NCI-H146 (cell line): Measurements from ENCODE around the gene MYOCOS.
"Not testable (repeated sequence)": the region's sequence is repeated elsewhere in the genome, so short reads cannot be mapped to it uniquely, and the experiment has no call there.

Experiments
- DNase-seq: peaks from one replicate; lab custom pipeline; 2025; lab: John Stamatoyannopoulos, UW

The MYOCOS gene

GRCh38 chr1:171622152-171622462 lies at the start of gene MYOCOS:
Gene MYOCOS (plus strand): TSS chr1:171622243. CDS start chr1:171623884, 1,641 bp downstream.
- no peak for DNase-seq

GRCh38 chr1:171576144-171576543 lies 45.9 kb upstream of the MYOCOS start:
- no peak for DNase-seq

GRCh38 chr1:171581226-171581625 lies 40.8 kb upstream of the MYOCOS start:
- no peak for DNase-seq

- no peak for DNase-seq
Measured at GRCh38 chr1:171581766-171582165, 40.3 kb upstream of the MYOCOS start.

GRCh38 chr1:171582589-171582988 lies 39.5 kb upstream of the MYOCOS start:
- no peak for DNase-seq

GRCh38 chr1:171583591-171584201 lies 38.3 kb upstream of the MYOCOS start:
- no peak for DNase-seq

GRCh38 chr1:171585715-171586114 lies 36.3 kb upstream of the MYOCOS start:
- peak; percentile 6 for DNase-seq

- DNase-seq: no peak
Measured at GRCh38 chr1:171588230-171588629, 33.8 kb upstream of the MYOCOS start.

- no peak for DNase-seq
Measured at GRCh38 chr1:171590022-171590421, 32.0 kb upstream of the MYOCOS start.

GRCh38 chr1:171595324-171595723 lies 26.7 kb upstream of the MYOCOS start:
- no peak for DNase-seq

- DNase-seq: no peak
Measured at GRCh38 chr1:171596119-171596518, 25.9 kb upstream of the MYOCOS start.

- DNase-seq: no peak
Measured at GRCh38 chr1:171596705-171597104, 25.3 kb upstream of the MYOCOS start.

GRCh38 chr1:171597203-171597602 lies 24.8 kb upstream of the MYOCOS start:
- no peak for DNase-seq

GRCh38 chr1:171600310-171600709 lies 21.7 kb upstream of the MYOCOS start:
- not testable (repeated sequence) for DNase-seq

- no peak for DNase-seq
Measured at GRCh38 chr1:171600862-171601261, 21.2 kb upstream of the MYOCOS start.

GRCh38 chr1:171603042-171603441 lies 19.0 kb upstream of the MYOCOS start:
- not testable (repeated sequence) for DNase-seq

GRCh38 chr1:171606402-171606941 lies 15.6 kb upstream of the MYOCOS start:
- no peak for DNase-seq

- no peak for DNase-seq
Measured at GRCh38 chr1:171610385-171610784, 11.7 kb upstream of the MYOCOS start.

- DNase-seq: no peak
Measured at GRCh38 chr1:171611306-171611705, 10.7 kb upstream of the MYOCOS start.

- no peak for DNase-seq
Measured at GRCh38 chr1:171613282-171613681, 8.8 kb upstream of the MYOCOS start.

GRCh38 chr1:171615122-171615906 lies 6.7 kb upstream of the MYOCOS start:
- DNase-seq: not testable (repeated sequence)

GRCh38 chr1:171616586-171616985 lies 5.5 kb upstream of the MYOCOS start:
- DNase-seq: no peak

GRCh38 chr1:171623651-171624331 lies 1.7 kb downstream of the MYOCOS start:
- no peak for DNase-seq
